Caco-2 (cell line): ENCODE data around the gene GRK6. TPM values are rescaled to one million over a fixed set of nuclear protein-coding genes. Genes with fewer than 3 reads are reported as not detected.

ENCODE experiments used
- BruUV-seq: library from RNA; stranded (reverse); fragments of 400-500 nt; replicated peaks from 2 replicates; lab custom pipeline; 2021; lab: Mats Ljungman, UMichigan
- CTCF ChIA-PET: fragments of 300-600 bp; sonication (Branson Sonifier 250); formaldehyde crosslinking; loops from one replicate; lab custom pipeline; 2022; ENCODE audit warnings: antibody characterized with exemption; lab: Charles Lee
- POLR2A ChIA-PET: fragments of 300-600 bp; sonication (Branson Sonifier 250); formaldehyde crosslinking; loops from one replicate; lab custom pipeline; 2022; ENCODE audit warnings: antibody characterized with exemption; lab: Charles Lee
- DNase-seq, 2 experiments: peaks; one replicate each; pipeline versions ENCODE4 v3.0.0 to v3.0.0-alpha.2; 2020 to 2022
- H3K27me3 ChIP-seq: replicated peaks from 2 replicates; pipeline ENCODE4 v1.6.0; 2011; ENCODE audit warnings: low read length; ENCODE audit not compliant: control insufficient read depth, insufficient read depth
- H3K36me3 ChIP-seq: 2 replicates; pipeline ENCODE4 v1.5.1; 2011; ENCODE audit warnings: low read length; ENCODE audit not compliant: control insufficient read depth, insufficient read depth
- H3K4me1 ChIP-seq: fragments of 250-450 bp; sonication (Bioruptor Pico); 2 replicates; pipeline ENCODE4 v1.5.1; 2020; ENCODE audit warnings: mild to moderate bottlenecking
- H3K4me3 ChIP-seq: 2 replicates; pipeline ENCODE4 v1.5.1; 2011; ENCODE audit warnings: low read depth, mild to moderate bottlenecking, control low read depth, low read length
- H3K9me3 ChIP-seq: fragments of 250-450 bp; sonication (Bioruptor Pico); 2 replicates; pipeline ENCODE4 v1.5.1; 2020; ENCODE audit warnings: mild to moderate bottlenecking, moderate library complexity
- H3K27ac Mint-ChIP-seq: one replicate; pipeline ENCODE4 v1.8.0; 2022; ENCODE audit warnings: mixed read lengths; ENCODE audit not compliant: unreplicated experiment
- H3K27me3 Mint-ChIP-seq: one replicate; pipeline ENCODE4 v1.8.0; 2022; ENCODE audit warnings: mixed read lengths; ENCODE audit not compliant: insufficient read depth, unreplicated experiment
- H3K36me3 Mint-ChIP-seq: one replicate; pipeline ENCODE4 v1.8.0; 2022; ENCODE audit warnings: mild to moderate bottlenecking, mixed read lengths; ENCODE audit not compliant: insufficient read depth, unreplicated experiment
- H3K4me1 Mint-ChIP-seq: one replicate; pipeline ENCODE4 v1.8.0; 2022; ENCODE audit warnings: low read depth, mixed read lengths; ENCODE audit not compliant: unreplicated experiment
- H3K4me3 Mint-ChIP-seq: one replicate; pipeline ENCODE4 v1.8.0; 2022; ENCODE audit warnings: mild to moderate bottlenecking, moderate library complexity, mixed read lengths; ENCODE audit not compliant: unreplicated experiment
- H3K9me3 Mint-ChIP-seq: one replicate; pipeline ENCODE4 v1.8.0; 2022; ENCODE audit warnings: mixed read lengths; ENCODE audit not compliant: unreplicated experiment
- CTCF ChIP-seq, 2 experiments: fragments of 200-600 bp in 1 of 2; IDR thresholded peaks; 1 replicate in 1 of 2; 2 replicates in 1 of 2; pipeline versions ENCODE4 v1.5.1 to v1.8.0; 2011 to 2022; ENCODE audit warnings: antibody characterized with exemption in 1 of 2, control low read depth in 1 of 2, inconsistent platforms in 1 of 2, low read depth in 1 of 2, low read length in 1 of 2, mild to moderate bottlenecking in 1 of 2, moderate library complexity in 1 of 2; ENCODE audit not compliant: insufficient read depth in 1 of 2, severe bottlenecking in 1 of 2, unreplicated experiment in 1 of 2
- intact Hi-C: fragments of 100-400 bp; cut with micrococcal nuclease; formaldehyde crosslinking; loops from one replicate; pipeline ENCODE4 v1.10.0; 2022; ENCODE audit not compliant: unreplicated experiment
- total RNA-seq: library from RNA; stranded (reverse); gene quantifications from 2 replicates; pipeline ENCODE4 v1.2.3, GENCODE V29; 2022

Gene GRK6
- total RNA-seq, 1 experiment from 2014 or later: 71.9 TPM

GRCh38 chr5:177445917-177446199 lies 19.4 kb downstream of the GRK6 start:
- Histone ChIP-seq H3K9me3 (no peaks in the 10 kb centered on the region), H3K4me1 (peaks cover 6% of the 10 kb centered on the region; the same call in 1 of the 2 replicates), H3K4me3 (peak overlapping the region; percentile 78), H3K36me3 (no peaks in the 10 kb centered on the region; the same call in 1 of the 2 replicates), H3K27me3 (no peaks in the 10 kb centered on the region)
- Mint-ChIP-seq H3K36me3 (peaks cover 59% of the 10 kb centered on the region), H3K4me1 (peaks cover 8% of the 10 kb centered on the region), H3K27me3 (peaks cover 6% of the 10 kb centered on the region), H3K9me3 (no peaks in the 10 kb centered on the region), H3K4me3 (peak overlapping the region; percentile 70), H3K27ac (peak overlapping the region; percentile 56)
- TF ChIP-seq CTCF (IDR thresholded peaks at IDR 0.05; ENCODE audit: insufficient read depth in 1 of 2, low read depth in 1 of 2, low read length in 1 of 2, severe bottlenecking in 1 of 2, unreplicated experiment in 1 of 2): no peak
- CTCF ChIA-PET: interaction anchor here (0.7 to 6.4 kb wide), 5 partner anchors 9 to 67 kb away, joined by 3 to 78 read pairs (median 5); no protein-coding TSS in a partner anchor
- POLR2A ChIA-PET: interaction anchor here (0.6 to 5.0 kb wide), 2 partner anchors 19 to 558 kb away, joined by 6 to 43 read pairs; partner anchors contain the start of gene GRK6
- no TSS peak for BruUV-seq
- intact Hi-C loops: loop anchor here (2.0 kb wide), 2 partner anchors 19 to 41 kb away; partner anchors contain the start of gene GRK6
- no peak for DNase-seq

DNA sequence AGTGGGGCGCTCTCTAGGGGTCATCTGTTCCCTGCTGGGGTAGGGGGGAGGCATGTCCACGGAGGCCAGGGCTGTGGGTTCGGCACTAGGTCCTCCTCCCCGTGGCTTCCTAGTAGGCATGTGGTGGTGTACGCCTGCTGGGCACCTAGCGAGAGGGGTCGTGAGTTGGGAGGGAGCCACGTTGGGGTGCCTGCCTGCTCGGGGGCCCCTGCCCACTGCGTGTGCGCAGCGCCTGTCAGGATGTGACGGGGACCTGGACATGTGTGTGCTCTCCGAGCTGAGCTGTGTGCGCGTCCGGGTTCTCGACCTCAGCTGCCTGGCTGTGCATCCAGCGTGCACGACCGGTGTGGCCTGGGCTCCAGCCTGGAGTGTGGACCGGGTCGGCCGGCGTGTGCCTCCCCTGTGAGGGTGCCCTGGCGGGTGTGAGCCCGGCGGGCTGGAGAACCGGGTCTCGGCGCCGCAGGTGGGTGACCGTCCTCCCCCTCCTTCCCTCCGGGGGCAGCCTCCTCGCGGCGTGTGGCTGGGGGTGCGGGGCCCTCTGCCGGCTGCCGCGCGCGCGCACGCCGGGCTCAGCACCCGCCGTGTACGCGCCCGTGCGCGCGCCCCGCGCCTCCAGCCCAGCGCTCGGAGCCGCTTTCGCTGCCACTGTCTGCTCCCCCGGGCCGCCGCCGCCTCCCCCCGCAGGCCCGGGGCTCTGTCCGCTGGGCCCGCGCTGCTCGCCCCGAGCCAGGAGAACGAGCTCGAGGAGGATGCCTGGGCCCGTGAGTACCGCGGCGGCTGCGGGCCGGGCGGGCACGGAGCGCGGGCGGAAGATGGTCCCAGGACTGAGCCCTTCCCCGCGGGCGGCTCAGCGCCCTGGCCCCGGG lies 20.0 kb downstream of the GRK6 start, which contains the start of gene PRR7:
TSS of gene PRR7 (plus strand) at position 615 of the 866 bp plus-strand sequence. CDS start 8,254 bp downstream, outside the sequence.
- peak within 1 kb of the TSS; percentile 56 for H3K27ac Mint-ChIP-seq
- POLR2A ChIA-PET: interaction anchor here (0.6 to 5.0 kb wide), 3 partner anchors 20 to 557 kb away, joined by 3 to 43 read pairs (median 6); partner anchors contain the start of gene GRK6
- intact Hi-C loops: loop anchor here (2.0 kb wide), 2 partner anchors 20 to 42 kb away; partner anchors contain the start of gene GRK6

More for the DNA sequence above, 20.0 kb downstream of the GRK6 start, which contains the start of gene PRR7:
- Mint-ChIP-seq H3K4me3 (peak within 1 kb of the TSS; percentile 70), H3K9me3 (no peaks in the 10 kb centered on the region), H3K36me3 (peaks cover 59% of the 10 kb centered on the region), H3K4me1 (peaks cover 8% of the 10 kb centered on the region), H3K27me3 (peaks cover 6% of the 10 kb centered on the region)
- Histone ChIP-seq H3K36me3 (no peaks in the 10 kb centered on the region; the same call in 1 of the 2 replicates), H3K27me3 (no peaks in the 10 kb centered on the region), H3K4me3 (peak within 1 kb of the TSS; percentile 78), H3K9me3 (no peaks in the 10 kb centered on the region), H3K4me1 (peaks cover 6% of the 10 kb centered on the region; the same call in 1 of the 2 replicates)
- CTCF ChIA-PET: interaction anchor here (0.6 to 6.4 kb wide), 9 partner anchors 9 to 360 kb away, joined by 3 to 78 read pairs (median 6); partner anchors contain the start of genes FGFR4 and GRK6
- BruUV-seq: no TSS peak
- no peak for TF ChIP-seq CTCF (IDR thresholded peaks at IDR 0.05; ENCODE audit: insufficient read depth in 1 of 2, low read depth in 1 of 2, low read length in 1 of 2, severe bottlenecking in 1 of 2, unreplicated experiment in 1 of 2)
- DNase-seq: peak; percentile 70 to 84
